K562 (cell line): ENCODE measurements around the gene FGD1. TPM values are rescaled to one million over a fixed set of nuclear protein-coding genes. Genes with fewer than 3 reads are reported as not detected.

Source experiments
- ATAC-seq: fragments of 200-7000 bp; cut with Tn5 transposase; 3 replicates; pipeline ENCODE4 v1.9.1; 2020; ENCODE audit warnings: moderate library complexity
- BruUV-seq: library from RNA; stranded (reverse); fragments of 400-500 nt; replicated peaks from 2 replicates; lab custom pipeline; 2021; lab: Mats Ljungman, UMichigan
- CTCF ChIA-PET: fragments of 300-600 bp; formaldehyde crosslinking; extraction: SDS; loops from one replicate; lab custom pipeline; 2021; ENCODE audit warnings: low intra/inter-chr PET ratio; lab: Yijun Ruan, JAX
- POLR2A ChIA-PET: fragments of 300-600, 350-650 bp; sonication (Branson Sonifier 250); formaldehyde crosslinking; extraction: SDS; loops from one replicate; lab custom pipeline; 2021; ENCODE audit warnings: antibody characterized with exemption, inconsistent platforms; lab: Yijun Ruan, JAX
- DNase-seq, 4 experiments: peaks; one replicate each; pipeline versions ENCODE4 v3.0.0 to v3.0.0-alpha.2; 2011 to 2018; ENCODE audit warnings: low spot score in 3 of 4, mixed read lengths in 3 of 4; ENCODE audit errors: extremely low read depth in 1 of 4
- FAIRE-seq: peaks from 2 replicates; lab custom pipeline; 2011; peaks lifted over from hg19 to GRCh38; lab: Jason Lieb, UNC
- H2AFZ ChIP-seq: 2 replicates; pipeline ENCODE4 v1.6.0; 2011; ENCODE audit warnings: low read depth, low read length, control low read depth, inconsistent platforms
- H3K27ac ChIP-seq: fragments of 200-600 bp; 3 replicates; pipeline ENCODE4 v1.8.0; 2011; ENCODE audit warnings: low read depth, mild to moderate bottlenecking, control low read depth, inconsistent platforms, low read length, moderate library complexity, mixed read lengths; ENCODE audit errors: extremely low read depth
- H3K27me3 ChIP-seq, 2 experiments: fragments of 300-600 bp in 1 of 2; 2 replicates in 1 of 2; 3 replicates in 1 of 2; pipeline versions ENCODE4 v1.6.0 to v1.8.0; 2011; ENCODE audit warnings: inconsistent platforms in 2 of 2, low read length in 2 of 2, mild to moderate bottlenecking in 1 of 2, mixed read lengths in 1 of 2, moderate library complexity in 1 of 2; ENCODE audit not compliant: control insufficient read depth in 2 of 2, insufficient read depth in 2 of 2
- H3K36me3 ChIP-seq: fragments of 300-600 bp; 3 replicates; pipeline ENCODE4 v1.8.0; 2011; ENCODE audit warnings: mild to moderate bottlenecking, low read length, inconsistent platforms; ENCODE audit not compliant: control insufficient read depth, insufficient read depth
- H3K4me1 ChIP-seq, 2 experiments: fragments of 200-600 bp in 1 of 2; replicated peaks in 1 of 2; 2 replicates in 1 of 2; 3 replicates in 1 of 2; pipeline versions ENCODE4 v1.5.1 to v1.8.0; 2011; ENCODE audit warnings: inconsistent platforms in 2 of 2, low read length in 2 of 2, mild to moderate bottlenecking in 1 of 2, mixed read lengths in 1 of 2, moderate library complexity in 1 of 2; ENCODE audit not compliant: control insufficient read depth in 2 of 2, insufficient read depth in 2 of 2
- H3K4me2 ChIP-seq: 2 replicates; pipeline ENCODE4 v1.6.1; 2011; ENCODE audit warnings: low read length, control low read depth, inconsistent platforms, mixed read lengths; ENCODE audit not compliant: insufficient read depth
- H3K4me3 ChIP-seq: fragments of 200-600 bp; sonication (generic), shearing (Covaris generic); 2 replicates; pipeline ENCODE4 v1.5.1; 2016; ENCODE audit warnings: control low read depth, inconsistent platforms
- H3K79me2 ChIP-seq: fragments of 200-600 bp; 3 replicates; pipeline ENCODE4 v1.8.0; 2011; ENCODE audit warnings: low read length, inconsistent platforms; ENCODE audit not compliant: control insufficient read depth, insufficient read depth
- H3K9ac ChIP-seq, 2 experiments: 2 replicates each; pipeline versions ENCODE4 v1.6.0 to v1.6.1; 2011; ENCODE audit warnings: low read depth in 2 of 2, low read length in 2 of 2, control low read depth in 1 of 2, inconsistent platforms in 1 of 2, mild to moderate bottlenecking in 1 of 2, mixed read lengths in 1 of 2; ENCODE audit not compliant: insufficient read depth in 1 of 2
- H3K9me1 ChIP-seq: one replicate; pipeline ENCODE4 v1.6.0; 2011; ENCODE audit warnings: inconsistent platforms, mild to moderate bottlenecking, low read length, moderate library complexity; ENCODE audit not compliant: control insufficient read depth, insufficient read depth
- H3K9me3 ChIP-seq: replicated peaks from 2 replicates; pipeline ENCODE4 v1.5.1; 2011; ENCODE audit warnings: low read depth, low read length, inconsistent platforms; ENCODE audit not compliant: control insufficient read depth, insufficient read depth
- H4K20me1 ChIP-seq: replicated peaks from 2 replicates; pipeline ENCODE4 v1.6.1; 2011; ENCODE audit warnings: low read length, inconsistent platforms, mixed read lengths; ENCODE audit not compliant: control insufficient read depth, insufficient read depth
- CTCF ChIP-seq, 3 experiments: IDR thresholded peaks in 2 of 3; conservative IDR thresholded peaks in 1 of 3; 2 replicates each; pipeline ENCODE4 v1.5.1; 2011 to 2012; ENCODE audit warnings: low read length in 3 of 3, mild to moderate bottlenecking in 3 of 3, control low read depth in 2 of 3, improper control_type of control experiment in 1 of 3, inconsistent platforms in 1 of 3, low read depth in 1 of 3, mixed read lengths in 1 of 3, moderate library complexity in 1 of 3; ENCODE audit not compliant: insufficient read depth in 2 of 3
- RAD21 ChIP-seq, 2 experiments: fragments of 250-450 bp in 1 of 2; fragments of 450-650 bp in 1 of 2; sonication (Bioruptor Pico) in 1 of 2; formaldehyde crosslinking in 1 of 2; IDR thresholded peaks in 1 of 2; conservative IDR thresholded peaks in 1 of 2; 2 replicates each; pipeline versions ENCODE4 v1.4.0 to v1.8.0; 2020 to 2022; ENCODE audit warnings: mild to moderate bottlenecking in 2 of 2, moderate library complexity in 1 of 2
- RAD51 ChIP-seq: fragments of 450-650 bp; IDR thresholded peaks from 2 replicates; pipeline ENCODE4 v1.7.1; 2016; ENCODE audit warnings: low read depth, mild to moderate bottlenecking, borderline replicate concordance
- TEAD1 ChIP-seq, 2 experiments: fragments of 450-650 bp in 1 of 2; sonication (generic) in 1 of 2; formaldehyde crosslinking; IDR thresholded peaks; 2 replicates each; pipeline versions ENCODE4 v1.4.0 to v1.8.0; 2020 to 2022; ENCODE audit warnings: mild to moderate bottlenecking in 2 of 2, missing genetic modification reagents in 1 of 2
- USF2 ChIP-seq: sonication (generic); formaldehyde crosslinking; IDR thresholded peaks from 2 replicates; pipeline ENCODE4 v1.5.0; 2020; ENCODE audit warnings: missing genetic modification reagents
- ZNF253 ChIP-seq: fragments of 250-450 bp; sonication (Bioruptor Pico); conservative IDR thresholded peaks from 2 replicates; pipeline ENCODE4 v1.6.1; 2021; ENCODE audit warnings: mild to moderate bottlenecking
- ZSCAN32 ChIP-seq: fragments of 450-650 bp; formaldehyde crosslinking; IDR thresholded peaks from 2 replicates; pipeline ENCODE4 v1.4.0; 2020; ENCODE audit warnings: mild to moderate bottlenecking, moderate library complexity
- WGBS: fragments of 100-300 bp; shearing (Covaris generic); methylation state at CpG from one replicate; pipeline ENCODE4 v1.1.6; 2016; ENCODE audit warnings: low coverage, mixed read lengths; ENCODE audit not compliant: insufficient coverage; ENCODE audit errors: missing lambda C conversion rate; 5-methylcytosine and 5-hydroxymethylcytosine counted together
- in situ Hi-C: fragments of 300-500 bp; cut with MboI; formaldehyde crosslinking; loops from 4 replicates; pipeline ENCODE4 v1.15.0; 2018; ENCODE audit warnings: inconsistent platforms, mixed read lengths
- intact Hi-C: fragments of 100-400 bp; cut with micrococcal nuclease; formaldehyde crosslinking; loops from 2 replicates; pipeline ENCODE4 v1.14.2; 2022
- polyA plus RNA-seq, 8 experiments: library from polyadenylated mRNA; depleted of rRNA in 4 of 8; stranded (reverse) in 5 of 8; unstranded in 3 of 8; fragments of >200 nt; fragmentation: Nextera tagmentation in 2 of 8; fragmentation: Illumina TruSeq in 1 of 8; extraction: Ambion mirVana in 2 of 8; extraction: Trizol in 1 of 8; gene quantifications; 2 replicates each; pipeline versions ENCODE4 v1.2.1 to v1.2.3, GENCODE V29; 2011 to 2014; ENCODE audit warnings: inconsistent platforms in 1 of 8, missing spikeins in 1 of 8
- total RNA-seq, 7 experiments: library from RNA; depleted of rRNA in 6 of 7; stranded (reverse); fragments of >200 nt in 6 of 7; fragmentation: Illumina TruSeq in 2 of 7; extraction: Trizol in 2 of 7; gene quantifications; 2 replicates each; pipeline versions ENCODE4 v1.2.1 to v1.2.3, GENCODE V29; 2011 to 2021; ENCODE audit warnings: low replicate concordance in 1 of 7
- TF ChIP-seq, protein P1 (sequence below): sonication (generic); formaldehyde crosslinking; IDR thresholded peaks from 2 replicates; pipeline ENCODE4 v1.9.0; 2022; ENCODE audit warnings: mild to moderate bottlenecking, missing genetic modification reagents
- TF ChIP-seq, protein P2 (sequence below): fragments of 450-650 bp; IDR thresholded peaks from 2 replicates; pipeline ENCODE4 v1.6.1; 2016; ENCODE audit warnings: low read depth

The FGD1 gene
- total and polyA plus RNA-seq, 9 of the 15 experiments (the other 6 are each of a cell fraction or from before 2014, with no cell fraction given): 0.01 to 0.09 (median 0.04) TPM; not detected in 2

DNA sequence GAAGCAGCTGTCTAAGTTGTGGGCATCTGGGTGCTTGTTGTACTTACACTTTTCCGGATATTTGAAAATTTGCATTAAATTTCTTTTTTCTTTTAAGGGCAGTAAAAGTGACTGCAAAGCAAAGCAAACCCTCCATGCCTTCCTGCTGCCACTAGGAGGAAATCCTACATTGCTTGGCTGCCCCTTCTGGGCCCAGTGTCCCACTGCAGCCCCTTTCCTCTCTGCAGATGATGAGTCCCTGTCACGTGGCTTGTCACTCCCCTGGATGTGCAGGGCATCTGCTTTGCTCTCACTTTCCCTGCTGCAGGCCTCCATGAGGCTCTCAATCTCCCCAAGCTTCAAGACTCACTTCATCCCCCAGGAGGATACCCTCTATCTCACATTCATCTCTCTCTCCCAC is 43.1 kb downstream of the FGD1 start:
- POLR2A ChIA-PET: no interaction called here

More for the DNA sequence above, 43.1 kb downstream of the FGD1 start:
- no peak overlapping the region for H3K4me2 ChIP-seq
- 0% methylated on average over 2 of the region's 2 CpGs for WGBS
- H3K9me1 ChIP-seq: no peaks in the 10 kb centered on the region
- CTCF ChIA-PET: no interaction called here
- H4K20me1 ChIP-seq: no peaks in the 10 kb centered on the region
- DNase-seq (peak; percentile 16 to 40 (median 28)), ATAC-seq (peak; percentile 86), FAIRE-seq (no peak)
- H3K79me2 ChIP-seq: no peaks in the 10 kb centered on the region
- H3K9me3 ChIP-seq: no peaks in the 10 kb centered on the region
- intact Hi-C loops (no loop called here), in situ Hi-C loops (no loop called here)
- no peak overlapping the region for H3K9ac ChIP-seq
- H3K27me3 ChIP-seq: no peaks in the 10 kb centered on the region
- no TSS peak for BruUV-seq
- H3K4me3 ChIP-seq: no peak overlapping the region
- H3K27ac ChIP-seq: no peak overlapping the region
- H2AFZ ChIP-seq: no peak overlapping the region
- H3K36me3 ChIP-seq: no peaks in the 10 kb centered on the region
- no peaks in the 10 kb centered on the region for H3K4me1 ChIP-seq
- TF ChIP-seq, protein P1, sequence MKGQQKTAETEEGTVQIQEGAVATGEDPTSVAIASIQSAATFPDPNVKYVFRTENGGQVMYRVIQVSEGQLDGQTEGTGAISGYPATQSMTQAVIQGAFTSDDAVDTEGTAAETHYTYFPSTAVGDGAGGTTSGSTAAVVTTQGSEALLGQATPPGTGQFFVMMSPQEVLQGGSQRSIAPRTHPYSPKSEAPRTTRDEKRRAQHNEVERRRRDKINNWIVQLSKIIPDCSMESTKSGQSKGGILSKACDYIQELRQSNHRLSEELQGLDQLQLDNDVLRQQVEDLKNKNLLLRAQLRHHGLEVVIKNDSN: peak; percentile 66
- TF ChIP-seq RAD21 (CRISPR knock-in tag; conservative IDR thresholded peaks at IDR 0.05 in 1 of 2, IDR thresholded peaks at IDR 0.05 in 1 of 2) (peak in 1 of 2 experiments; percentile 25; a peak in 1 of 4 replicates), RAD51 (peak; percentile 39; the same call in 1 of the 2 replicates), ZSCAN32 (no peak), CTCF (IDR thresholded peaks at IDR 0.05 in 2 of 3, conservative IDR thresholded peaks at IDR 0.05 in 1 of 3; ENCODE audit: insufficient read depth in 2 of 3, low read depth in 1 of 3, low read length in 3 of 3) (peak; percentile 40 to 95 (median 53); a peak in 5 of 6 replicates), ZNF253 (CRISPR knock-in tag) (no peak), USF2 (peak; percentile 63), TEAD1 (CRISPR knock-in tag; IDR thresholded peaks at IDR 0.05) (no peak)
- TF ChIP-seq, protein P2, sequence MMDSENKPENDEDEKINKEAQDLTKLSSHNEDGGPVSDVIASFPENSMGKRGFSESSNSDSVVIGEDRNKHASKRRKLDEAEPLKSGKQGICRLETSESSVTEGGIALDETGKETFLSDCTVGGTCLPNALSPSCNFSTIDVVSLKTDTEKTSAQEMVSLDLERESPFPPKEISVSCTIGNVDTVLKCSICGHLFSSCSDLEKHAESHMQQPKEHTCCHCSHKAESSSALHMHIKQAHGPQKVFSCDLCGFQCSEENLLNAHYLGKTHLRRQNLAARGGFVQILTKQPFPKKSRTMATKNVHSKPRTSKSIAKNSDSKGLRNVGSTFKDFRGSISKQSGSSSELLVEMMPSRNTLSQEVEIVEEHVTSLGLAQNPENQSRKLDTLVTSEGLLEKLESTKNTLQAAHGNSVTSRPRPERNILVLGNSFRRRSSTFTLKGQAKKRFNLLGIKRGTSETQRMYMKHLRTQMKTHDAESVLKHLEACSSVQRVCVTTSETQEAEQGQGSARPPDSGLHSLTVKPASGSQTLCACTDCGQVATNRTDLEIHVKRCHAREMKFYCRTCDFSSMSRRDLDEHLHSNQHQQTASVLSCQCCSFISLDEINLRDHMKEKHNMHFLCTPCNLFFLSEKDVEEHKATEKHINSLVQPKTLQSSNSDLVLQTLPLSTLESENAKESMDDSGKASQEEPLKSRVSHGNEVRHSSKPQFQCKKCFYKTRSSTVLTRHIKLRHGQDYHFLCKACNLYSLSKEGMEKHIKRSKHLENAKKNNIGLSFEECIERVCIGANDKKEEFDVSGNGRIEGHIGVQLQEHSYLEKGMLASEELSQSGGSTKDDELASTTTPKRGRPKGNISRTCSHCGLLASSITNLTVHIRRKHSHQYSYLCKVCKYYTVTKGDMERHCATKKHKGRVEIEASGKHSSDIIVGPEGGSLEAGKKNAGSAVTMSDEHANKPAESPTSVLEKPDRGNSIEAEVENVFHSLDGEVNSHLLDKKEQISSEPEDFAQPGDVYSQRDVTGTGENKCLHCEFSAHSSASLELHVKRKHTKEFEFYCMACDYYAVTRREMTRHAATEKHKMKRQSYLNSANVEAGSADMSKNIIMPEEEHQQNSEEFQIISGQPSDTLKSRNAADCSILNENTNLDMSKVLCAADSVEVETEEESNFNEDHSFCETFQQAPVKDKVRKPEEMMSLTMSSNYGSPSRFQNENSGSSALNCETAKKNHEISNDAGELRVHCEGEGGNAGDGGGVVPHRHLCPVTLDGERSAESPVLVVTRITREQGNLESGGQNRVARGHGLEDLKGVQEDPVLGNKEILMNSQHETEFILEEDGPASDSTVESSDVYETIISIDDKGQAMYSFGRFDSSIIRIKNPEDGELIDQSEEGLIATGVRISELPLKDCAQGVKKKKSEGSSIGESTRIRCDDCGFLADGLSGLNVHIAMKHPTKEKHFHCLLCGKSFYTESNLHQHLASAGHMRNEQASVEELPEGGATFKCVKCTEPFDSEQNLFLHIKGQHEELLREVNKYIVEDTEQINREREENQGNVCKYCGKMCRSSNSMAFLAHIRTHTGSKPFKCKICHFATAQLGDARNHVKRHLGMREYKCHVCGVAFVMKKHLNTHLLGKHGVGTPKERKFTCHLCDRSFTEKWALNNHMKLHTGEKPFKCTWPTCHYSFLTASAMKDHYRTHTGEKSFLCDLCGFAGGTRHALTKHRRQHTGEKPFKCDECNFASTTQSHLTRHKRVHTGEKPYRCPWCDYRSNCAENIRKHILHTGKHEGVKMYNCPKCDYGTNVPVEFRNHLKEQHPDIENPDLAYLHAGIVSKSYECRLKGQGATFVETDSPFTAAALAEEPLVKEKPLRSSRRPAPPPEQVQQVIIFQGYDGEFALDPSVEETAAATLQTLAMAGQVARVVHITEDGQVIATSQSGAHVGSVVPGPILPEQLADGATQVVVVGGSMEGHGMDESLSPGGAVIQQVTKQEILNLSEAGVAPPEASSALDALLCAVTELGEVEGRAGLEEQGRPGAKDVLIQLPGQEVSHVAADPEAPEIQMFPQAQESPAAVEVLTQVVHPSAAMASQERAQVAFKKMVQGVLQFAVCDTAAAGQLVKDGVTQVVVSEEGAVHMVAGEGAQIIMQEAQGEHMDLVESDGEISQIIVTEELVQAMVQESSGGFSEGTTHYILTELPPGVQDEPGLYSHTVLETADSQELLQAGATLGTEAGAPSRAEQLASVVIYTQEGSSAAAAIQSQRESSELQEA: no peak
